ENCODE measurements around the gene ZDHHC9.

- no peak for TF ChIP-seq EP300 (IDR thresholded peaks at IDR 0.05)
- TF ChIP-seq POLR2A (IDR thresholded peaks at IDR 0.05; ENCODE audit: low read depth) = no peak
- TF ChIP-seq, protein P1, sequence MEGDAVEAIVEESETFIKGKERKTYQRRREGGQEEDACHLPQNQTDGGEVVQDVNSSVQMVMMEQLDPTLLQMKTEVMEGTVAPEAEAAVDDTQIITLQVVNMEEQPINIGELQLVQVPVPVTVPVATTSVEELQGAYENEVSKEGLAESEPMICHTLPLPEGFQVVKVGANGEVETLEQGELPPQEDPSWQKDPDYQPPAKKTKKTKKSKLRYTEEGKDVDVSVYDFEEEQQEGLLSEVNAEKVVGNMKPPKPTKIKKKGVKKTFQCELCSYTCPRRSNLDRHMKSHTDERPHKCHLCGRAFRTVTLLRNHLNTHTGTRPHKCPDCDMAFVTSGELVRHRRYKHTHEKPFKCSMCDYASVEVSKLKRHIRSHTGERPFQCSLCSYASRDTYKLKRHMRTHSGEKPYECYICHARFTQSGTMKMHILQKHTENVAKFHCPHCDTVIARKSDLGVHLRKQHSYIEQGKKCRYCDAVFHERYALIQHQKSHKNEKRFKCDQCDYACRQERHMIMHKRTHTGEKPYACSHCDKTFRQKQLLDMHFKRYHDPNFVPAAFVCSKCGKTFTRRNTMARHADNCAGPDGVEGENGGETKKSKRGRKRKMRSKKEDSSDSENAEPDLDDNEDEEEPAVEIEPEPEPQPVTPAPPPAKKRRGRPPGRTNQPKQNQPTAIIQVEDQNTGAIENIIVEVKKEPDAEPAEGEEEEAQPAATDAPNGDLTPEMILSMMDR (IDR thresholded peaks at IDR 0.05) = no peak
Measured at GRCh38 chrX:129785160-129785947, 58.3 kb downstream of the ZDHHC9 start.

Data from esophagus muscularis mucosa (tissue), 4 donors.